ENCODE results near the gene CTNNA3.

DNA sequence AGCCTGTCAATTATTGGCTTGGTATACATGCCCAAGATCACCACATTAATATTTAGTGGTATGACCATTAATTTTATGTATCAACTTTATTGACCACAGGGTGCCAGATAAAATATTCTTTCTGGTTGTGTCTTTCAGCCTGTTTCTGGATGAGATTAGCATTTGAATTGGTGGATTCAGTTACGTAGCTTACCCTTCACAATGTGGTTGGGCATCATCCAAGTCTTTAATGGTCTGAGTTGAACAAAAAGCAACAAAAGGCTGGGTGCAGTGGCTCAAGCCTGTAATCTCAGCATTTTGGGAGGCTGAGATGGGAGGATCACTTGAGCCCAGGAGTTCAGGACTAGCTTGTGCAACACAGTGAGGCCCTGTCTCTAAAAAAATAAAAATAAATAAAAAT lies 1472.3 kb downstream of the CTNNA3 start:
- TF ChIP-seq, protein P1, sequence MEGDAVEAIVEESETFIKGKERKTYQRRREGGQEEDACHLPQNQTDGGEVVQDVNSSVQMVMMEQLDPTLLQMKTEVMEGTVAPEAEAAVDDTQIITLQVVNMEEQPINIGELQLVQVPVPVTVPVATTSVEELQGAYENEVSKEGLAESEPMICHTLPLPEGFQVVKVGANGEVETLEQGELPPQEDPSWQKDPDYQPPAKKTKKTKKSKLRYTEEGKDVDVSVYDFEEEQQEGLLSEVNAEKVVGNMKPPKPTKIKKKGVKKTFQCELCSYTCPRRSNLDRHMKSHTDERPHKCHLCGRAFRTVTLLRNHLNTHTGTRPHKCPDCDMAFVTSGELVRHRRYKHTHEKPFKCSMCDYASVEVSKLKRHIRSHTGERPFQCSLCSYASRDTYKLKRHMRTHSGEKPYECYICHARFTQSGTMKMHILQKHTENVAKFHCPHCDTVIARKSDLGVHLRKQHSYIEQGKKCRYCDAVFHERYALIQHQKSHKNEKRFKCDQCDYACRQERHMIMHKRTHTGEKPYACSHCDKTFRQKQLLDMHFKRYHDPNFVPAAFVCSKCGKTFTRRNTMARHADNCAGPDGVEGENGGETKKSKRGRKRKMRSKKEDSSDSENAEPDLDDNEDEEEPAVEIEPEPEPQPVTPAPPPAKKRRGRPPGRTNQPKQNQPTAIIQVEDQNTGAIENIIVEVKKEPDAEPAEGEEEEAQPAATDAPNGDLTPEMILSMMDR (IDR thresholded peaks at IDR 0.05; ENCODE audit: extremely low read depth in 1 of 2, insufficient read depth in 1 of 2, low read depth in 1 of 2, low read length in 2 of 2), result no peak
- no peak for TF ChIP-seq POLR2A (IDR thresholded peaks at IDR 0.05; ENCODE audit: low read depth, low read length)
